GM18870 (cell line): ENCODE measurements around the gene SDHA.
"Not testable (repeated sequence)": the region's sequence is repeated elsewhere in the genome, so short reads cannot be mapped to it uniquely, and the experiment has no call there.

Experiments used
- ATAC-seq: cut with Tn5 transposase; IDR thresholded peaks from one replicate; pipeline ENCODE4 v1.9.1; 2021; ENCODE audit warnings: moderate library complexity; ENCODE audit not compliant: unreplicated experiment

SDHA gene

DNA sequence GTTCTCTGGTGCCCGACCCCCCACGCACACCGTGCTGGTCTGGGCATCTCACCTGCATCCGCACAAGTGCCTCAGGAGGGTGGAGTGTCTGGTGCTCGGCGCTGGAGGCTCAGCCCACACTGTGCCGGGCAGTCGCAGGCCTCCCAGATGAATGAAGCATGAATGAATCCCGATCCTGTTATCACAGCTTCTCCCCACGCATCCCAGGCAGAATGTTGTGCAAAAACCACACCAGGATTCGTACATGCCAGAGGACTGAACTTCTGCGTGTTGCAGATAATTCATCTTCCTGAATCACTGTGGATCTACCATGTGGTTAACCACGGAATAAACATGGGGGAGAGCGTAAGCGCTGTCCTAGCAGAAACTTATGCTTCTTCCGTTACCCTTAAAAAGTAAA is 78.8 kb downstream of the SDHA start:
- ATAC-seq, result not testable (repeated sequence)

DNA sequence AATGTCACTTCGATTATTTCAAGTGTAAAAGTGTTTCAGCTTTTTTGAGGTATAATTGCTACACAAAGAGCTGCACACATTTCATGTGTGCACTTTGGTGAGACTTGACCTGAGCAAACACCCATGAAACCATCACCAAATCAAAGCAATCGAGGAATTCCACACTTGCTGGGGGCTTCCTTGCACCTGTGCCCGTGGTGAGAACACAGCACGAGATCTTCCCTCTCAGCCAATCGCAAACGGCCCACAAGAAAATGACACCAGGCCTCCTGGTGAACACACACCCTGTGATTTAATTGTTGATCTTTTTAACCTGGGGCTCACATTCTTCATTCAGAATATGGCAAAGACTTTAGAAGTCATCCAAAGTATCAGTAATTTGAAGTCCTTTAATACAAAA is 79.3 kb downstream of the SDHA start:
- not testable (repeated sequence) for ATAC-seq

DNA sequence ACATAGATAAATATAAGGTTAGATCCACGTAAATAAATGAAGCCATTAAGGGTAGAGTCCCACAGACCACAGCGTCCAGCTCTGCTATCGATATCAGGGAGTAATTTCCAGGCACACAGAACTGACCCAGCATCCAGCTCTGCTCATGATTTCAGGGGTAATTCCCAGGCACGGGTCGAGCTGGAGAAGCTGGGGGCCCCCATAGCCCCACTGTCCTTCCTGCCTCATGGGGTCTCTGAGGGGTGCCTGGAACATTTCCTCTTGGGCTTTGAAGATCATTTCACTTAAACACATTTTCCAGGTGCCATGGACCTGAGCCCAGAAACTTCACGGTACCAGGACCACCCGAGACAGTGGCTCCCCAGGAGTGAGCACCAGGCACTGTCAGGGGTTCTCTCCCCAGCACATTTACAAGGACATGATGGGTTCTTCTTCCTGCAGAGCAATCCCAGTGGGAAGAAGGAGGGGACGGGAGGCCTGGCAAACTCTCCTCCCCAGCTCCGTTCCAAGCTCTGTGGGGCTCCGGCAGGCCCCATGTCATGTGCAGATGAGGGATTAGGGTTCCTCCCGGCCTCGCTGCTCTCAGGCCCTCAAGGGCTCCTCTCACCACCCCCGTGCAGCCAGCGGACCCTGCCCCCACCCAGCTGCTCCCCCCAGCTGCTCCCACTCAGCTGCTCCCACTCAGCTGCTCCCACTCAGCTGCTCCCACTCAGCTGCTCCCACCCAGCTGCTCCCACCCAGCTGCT is 80.0 kb downstream of the SDHA start:
- ATAC-seq, result not testable (repeated sequence)

DNA sequence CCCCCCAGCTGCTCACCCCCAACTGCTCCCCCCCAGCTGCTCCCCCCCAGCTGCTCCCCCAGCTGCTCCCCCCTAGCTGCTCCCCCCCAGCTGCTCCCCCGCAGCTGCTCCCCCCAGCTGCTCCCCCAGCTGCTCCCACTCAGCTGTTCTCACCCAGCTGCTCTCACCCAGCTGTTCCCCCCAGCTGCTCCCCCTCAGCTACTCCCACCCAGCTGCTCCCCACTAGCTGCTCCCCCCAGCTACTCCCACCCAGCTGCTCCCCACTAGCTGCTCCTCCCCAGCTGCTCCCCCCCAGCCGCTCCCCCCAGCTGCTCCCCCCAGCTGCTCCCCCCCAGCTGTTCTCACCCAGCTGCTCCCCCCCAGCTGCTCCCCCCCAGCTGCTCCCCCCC is 80.6 kb downstream of the SDHA start:
- no peak for ATAC-seq

DNA sequence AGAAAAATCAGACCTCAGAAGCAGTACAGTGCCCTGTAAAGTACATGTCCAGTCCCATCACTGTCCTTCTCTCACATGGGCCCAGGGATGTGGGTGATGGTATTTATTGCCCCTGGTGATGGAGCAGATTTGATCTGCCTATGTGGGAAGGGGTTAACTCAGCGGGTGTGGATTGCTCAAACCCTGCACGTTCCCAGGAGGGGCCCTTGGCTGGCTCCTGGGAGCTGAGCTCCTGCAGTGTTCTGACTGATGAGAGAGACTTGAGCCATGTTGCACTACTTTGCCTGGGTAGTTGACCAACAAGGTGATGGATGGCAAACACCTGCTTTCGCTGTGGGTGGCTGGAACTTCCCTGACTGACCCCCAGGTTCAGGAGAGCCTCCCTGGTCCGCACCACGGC is 81.8 kb downstream of the SDHA start:
- not testable (repeated sequence) for ATAC-seq

DNA sequence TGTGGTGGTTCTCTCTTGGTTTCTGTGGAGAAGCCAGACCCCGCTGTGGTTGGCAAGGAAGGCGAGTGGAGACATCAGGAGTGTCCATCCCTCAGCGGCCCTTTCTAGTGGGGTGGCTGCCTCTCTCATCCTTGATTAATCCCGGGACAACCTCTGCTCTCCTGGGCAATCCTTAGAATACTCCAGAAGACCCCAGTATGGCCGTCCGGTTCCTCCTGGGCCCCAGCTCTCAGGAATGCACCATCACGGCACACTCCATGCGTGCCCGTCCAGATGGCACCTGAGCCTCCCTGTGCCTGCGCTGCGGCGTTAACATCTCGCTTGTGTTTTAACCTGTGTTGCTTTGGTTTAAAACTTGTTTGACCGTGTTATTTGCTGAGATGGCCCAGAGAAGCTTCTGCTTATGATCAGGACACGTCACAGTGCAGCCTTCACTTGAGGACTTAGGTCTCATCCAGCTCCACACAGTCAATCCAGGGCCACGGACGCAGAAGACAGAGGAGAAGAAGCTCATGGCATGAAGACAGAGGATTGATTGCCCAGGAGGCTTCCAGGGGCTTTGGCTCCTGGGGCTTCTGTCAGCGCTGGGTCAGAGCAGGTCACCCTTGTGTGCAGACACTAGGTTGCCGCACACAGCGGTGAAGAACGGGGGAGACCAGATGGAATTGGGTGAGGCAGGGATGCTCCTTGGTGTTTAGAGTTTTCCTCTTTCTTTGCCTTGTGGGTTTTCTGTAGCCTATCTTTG is 82.7 kb downstream of the SDHA start:
- ATAC-seq, result not testable (repeated sequence)

DNA sequence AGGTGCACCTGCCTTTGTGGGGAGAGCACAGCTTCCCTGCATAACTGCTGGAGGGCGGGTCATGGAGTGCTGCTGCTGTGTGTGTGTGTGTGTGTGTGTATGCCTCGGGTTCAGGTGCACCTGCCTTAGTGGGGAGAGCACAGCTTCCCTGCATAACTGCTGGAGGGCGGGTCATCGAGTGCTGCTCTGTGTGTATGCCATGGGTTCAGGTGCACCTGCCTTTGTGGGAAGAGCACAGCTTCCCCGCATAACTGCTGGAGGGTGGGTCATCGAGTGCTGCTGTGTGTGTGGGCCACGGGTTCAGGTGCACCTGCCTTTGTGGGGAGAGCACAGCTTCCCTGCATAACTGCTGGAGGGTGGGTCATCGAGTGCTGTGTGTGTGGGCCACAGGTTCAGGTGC is 84.3 kb downstream of the SDHA start:
- not testable (repeated sequence) for ATAC-seq

DNA sequence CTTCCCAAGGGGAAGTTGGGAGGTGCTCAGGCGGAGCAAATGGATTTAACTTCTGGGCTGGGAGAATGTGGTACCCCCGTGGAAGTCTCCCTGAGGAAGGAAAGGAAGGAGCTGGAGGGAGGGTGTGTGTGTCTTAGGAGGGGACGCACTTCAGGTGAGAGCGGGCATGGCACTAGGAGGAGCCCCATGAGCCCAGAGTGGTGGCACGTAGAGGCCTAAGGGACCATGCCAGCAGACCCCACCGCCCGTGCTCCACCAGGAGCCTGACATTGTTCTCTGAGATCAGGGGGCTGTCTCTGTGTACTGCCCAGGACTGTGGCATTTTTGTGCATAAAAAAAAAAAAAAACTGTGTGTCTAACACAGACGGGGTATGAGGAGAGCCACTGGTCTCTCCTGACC is 84.8 kb downstream of the SDHA start:
- no peak for ATAC-seq

DNA sequence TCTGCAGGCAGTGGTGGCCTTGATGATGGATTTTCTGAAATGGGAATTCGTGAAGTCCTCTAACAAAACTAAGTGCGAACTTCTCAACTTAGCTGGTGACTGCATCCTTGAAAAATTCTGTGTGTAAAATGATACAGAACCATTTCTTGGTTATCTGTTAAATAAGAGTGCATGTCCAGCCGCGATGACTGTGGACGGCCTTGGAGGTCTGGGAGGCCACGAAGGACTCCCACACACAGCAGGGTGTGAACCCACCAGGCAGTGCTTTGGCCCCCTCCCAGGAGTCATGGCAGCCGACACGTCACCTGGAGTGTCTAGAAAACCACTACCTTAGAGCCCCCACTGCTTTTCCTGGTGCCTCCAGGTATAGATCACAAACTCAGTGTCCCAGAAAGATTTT is 85.6 kb downstream of the SDHA start:
- not testable (repeated sequence) for ATAC-seq

DNA sequence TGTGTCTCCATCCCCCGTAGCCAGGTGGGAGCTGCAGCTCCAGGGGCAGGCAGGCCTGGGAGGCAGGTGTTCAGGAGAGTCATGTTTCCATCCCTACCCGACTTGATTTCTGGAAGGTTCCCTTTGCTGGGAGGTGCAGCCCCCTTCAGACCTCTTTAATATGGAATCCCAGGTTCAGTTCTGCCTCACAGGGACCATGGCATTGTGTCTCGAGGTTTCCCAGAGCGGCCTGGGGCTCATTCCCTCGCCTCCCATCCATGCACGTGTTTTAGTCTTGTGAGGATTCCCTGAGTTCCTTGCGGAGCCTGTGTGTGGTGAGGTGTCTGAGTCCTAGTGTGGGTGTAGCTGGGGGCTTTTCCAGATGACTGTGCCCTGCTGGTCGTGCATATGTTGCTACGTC is 86.9 kb downstream of the SDHA start:
- no peak for ATAC-seq

DNA sequence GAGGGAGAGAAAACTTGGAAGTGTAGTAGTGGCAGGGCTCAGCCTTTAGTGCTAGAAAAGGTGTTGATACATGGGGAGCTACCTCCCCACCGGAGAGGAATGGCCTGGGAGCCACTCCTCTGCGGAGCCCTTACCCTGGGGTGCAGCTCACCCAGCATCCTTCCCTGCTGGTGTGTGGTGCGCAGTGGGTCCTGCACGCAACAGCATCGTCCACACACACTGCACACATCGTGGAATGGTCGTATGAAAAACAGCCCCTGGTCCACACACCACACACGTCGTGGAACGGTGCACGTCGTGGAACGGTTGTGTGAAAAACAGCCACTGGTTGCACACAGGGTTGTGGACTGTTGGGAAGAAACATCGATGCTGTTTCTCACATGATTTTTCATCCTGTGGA is 87.3 kb downstream of the SDHA start:
- no peak for ATAC-seq

DNA sequence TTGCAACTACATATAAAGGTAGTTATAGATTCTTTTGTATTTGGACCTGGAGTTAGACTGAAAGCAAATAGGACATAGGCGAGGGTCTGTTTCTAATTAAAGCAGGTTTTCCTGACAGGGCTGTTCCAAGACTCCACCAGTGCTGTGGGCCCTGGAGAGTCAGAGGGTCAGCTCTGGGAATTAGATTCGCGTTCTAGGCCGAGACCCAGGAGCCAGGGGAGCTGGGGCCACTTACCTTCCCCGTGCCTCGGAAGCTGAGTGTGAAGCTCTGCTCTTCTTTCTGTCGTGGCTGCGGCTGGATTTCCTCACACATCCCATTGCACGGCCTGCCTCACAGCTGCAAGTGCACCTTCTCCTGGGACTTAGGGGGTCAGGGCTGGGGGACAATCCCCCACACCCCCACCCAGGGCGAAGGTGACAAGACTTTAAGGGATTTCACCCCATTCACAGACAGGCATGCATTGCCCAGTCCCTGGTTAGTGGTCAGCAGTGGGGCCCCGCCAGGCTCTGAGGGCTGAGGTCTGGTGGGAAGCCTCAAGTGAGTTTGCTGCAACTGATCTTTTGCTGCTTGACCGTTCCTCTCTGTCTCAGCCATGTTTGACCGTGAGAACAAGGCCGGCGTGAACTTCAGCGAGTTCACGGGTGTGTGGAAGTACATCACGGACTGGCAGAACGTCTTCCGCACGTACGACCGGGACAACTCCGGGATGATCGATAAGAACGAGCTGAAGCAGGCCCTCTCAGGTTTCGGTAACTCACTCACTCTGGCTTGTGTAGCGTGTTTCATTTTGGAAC is 88.1 kb downstream of the SDHA start:
- no peak for ATAC-seq
